Left renal cortex interstitium (tissue), 4 donors: ENCODE measurements around the gene ZNF668. TPM values are rescaled to one million over a fixed set of nuclear protein-coding genes. Genes with fewer than 3 reads are reported as not detected.

Experiments used
- DNase-seq, 4 donors: peaks; one replicate each; pipeline ENCODE4 v3.0.0-alpha.2; 2013; ENCODE audit warnings: low read depth in 4 of 4, low spot score in 2 of 4, missing footprints in 1 of 4
- polyA plus RNA-seq, 4 donors: library from polyadenylated mRNA; unstranded; fragments of 120-200 nt; gene quantifications; one replicate each; pipeline ENCODE4 v1.2.1, GENCODE V29; 2013; ENCODE audit not compliant: insufficient read length in 4 of 4

The ZNF668 gene
- polyA plus RNA-seq, result 1 to 10 TPM; 4.1 to 7.2 (median 6.5) TPM

DNA sequence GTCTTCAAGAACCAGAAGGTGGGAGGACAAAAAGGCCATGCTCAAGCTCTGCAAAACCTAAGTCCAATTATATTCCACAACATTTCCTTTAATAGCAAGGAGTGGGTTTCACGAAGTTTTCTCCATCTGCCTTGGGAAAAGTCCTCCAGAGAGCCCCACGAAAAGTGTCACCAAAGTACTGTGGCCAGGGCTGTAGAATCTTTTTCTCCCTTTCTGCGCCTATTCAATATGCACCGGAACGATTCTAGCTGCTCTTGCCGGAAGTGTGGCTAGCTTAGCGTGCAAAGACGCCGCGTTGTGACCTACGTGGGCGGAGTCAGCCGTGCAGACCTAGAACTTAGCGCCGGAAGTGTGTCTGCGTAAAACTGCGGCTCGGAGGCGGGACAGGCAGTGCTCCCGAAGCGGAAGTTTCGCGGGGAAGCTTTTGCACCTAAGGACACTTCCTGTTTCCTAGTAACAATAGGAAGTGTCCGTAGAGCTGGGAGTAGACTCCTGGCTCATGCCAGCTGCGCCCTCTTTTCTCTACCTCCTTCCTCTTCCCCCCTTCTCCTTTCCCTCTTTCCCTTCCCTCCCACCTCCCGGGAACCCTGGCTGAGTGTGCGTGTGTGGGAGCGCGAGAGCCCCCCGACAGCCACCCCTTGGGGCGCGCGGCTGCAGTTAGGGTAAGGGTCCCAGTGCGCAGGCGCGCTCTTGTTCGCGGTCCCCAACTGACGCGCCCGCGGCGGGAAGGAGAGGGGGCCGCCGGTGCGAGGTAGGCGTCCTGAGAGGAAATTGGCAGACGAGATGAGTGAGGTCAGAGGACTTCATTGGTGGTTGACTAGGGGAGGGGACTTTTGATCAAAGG is at the start of gene ZNF668, which contains the start of gene ZNF646:
Gene ZNF668 (minus strand): TSS at position 271 of the 844 bp plus-strand sequence. CDS start 9,781 bp downstream, outside the sequence.
Gene ZNF646 (plus strand): TSS at position 453 of the 844 bp plus-strand sequence. CDS start 1,903 bp downstream, outside the sequence.
- DNase-seq, result peak; percentile 90 to 99 (median 98)

DNA sequence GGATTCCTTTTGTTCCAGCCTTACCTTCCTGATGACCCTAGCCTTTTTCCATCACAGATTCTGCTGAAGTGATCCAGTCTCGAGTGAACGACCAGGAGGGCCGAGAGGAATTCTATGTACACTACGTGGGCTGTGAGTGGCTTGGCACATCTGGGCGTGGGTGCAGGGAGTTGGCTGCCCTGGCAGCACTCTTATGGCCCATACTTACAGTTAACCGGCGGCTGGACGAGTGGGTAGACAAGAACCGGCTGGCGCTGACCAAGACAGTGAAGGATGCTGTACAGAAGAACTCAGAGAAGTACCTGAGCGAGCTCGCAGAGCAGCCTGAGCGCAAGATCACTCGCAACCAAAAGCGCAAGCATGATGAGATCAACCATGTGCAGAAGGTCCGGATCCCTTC is 46.1 kb upstream of the ZNF668 start:
- no peak for DNase-seq

DNA sequence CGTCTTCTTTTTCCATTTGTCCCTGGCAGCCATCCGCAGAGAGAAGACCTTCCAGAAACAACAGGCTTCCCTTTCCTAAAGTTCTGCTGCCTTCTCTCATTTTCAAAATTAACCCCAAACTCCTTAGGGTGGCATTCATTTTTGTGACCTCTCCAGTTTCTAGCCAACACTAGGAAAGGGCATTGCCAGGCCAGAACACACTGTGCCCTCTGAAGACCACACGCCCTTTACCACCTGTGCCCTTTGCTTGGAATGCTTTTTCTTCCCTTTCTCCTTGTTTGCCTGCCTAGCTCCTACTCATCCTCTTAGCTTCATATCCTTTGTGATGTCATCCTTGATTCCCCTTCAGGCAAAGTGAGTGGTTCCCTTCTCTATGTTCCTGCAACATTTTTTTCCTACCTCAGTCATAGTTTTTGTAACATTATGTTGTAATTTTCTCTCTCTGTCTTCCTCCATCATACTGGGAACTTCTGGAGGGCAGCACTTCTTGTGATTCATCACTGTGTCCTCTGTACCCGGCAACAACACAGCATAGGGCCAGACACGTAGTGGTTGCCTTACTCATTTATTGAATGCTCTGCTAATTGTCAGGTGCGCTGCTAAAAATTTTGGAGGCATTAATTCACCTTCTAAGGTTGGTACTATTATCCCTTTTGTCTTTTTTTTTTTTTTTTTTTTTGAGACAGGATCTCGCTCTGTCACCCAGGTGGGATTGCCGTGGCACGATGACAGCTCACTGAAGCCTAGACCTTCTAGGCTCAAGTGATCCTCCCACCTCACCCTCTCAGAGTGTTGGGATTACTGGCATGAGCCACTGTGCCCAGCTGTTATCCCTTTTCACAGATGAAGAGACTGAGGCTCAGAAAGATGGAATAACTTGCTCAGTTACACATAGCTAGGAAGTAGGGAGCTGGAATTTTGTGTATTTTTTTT is 44.4 kb upstream of the ZNF668 start:
- DNase-seq, result no peak

- peak; percentile 87 to 98 (median 94) for DNase-seq
Measured at GRCh38 chr16:31117384-31118222, 43.6 kb upstream of the ZNF668 start, which contains the start of gene KAT8. KAT8 (plus strand) TSS chr16:31117664; CDS start chr16:31117682, 18 bp downstream.

GRCh38 chr16:31114468-31114867 is 40.4 kb upstream of the ZNF668 start:
- DNase-seq, result no peak

- no peak for DNase-seq
Measured at GRCh38 chr16:31113121-31114120, 39.4 kb upstream of the ZNF668 start.

DNA sequence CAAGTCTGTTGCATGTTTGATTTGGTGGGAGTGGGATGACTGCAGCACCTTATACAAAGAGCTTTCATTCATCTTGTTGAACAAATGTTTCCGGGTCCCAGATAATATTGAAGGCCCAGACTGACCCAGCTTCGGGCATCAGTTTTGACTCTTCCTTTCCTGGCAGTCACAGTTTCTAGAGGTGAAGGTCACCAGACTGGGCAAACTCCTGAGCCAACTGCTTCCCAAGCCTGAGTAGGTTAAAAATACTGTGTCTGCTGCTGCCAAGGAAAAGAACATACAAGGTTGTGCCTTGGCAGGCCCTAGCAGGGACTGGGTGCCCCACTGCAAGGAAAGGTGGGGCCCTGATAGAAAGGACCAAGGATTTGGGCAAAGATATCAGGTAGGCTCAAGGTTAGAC is 38.7 kb upstream of the ZNF668 start:
- DNase-seq, result no peak

DNA sequence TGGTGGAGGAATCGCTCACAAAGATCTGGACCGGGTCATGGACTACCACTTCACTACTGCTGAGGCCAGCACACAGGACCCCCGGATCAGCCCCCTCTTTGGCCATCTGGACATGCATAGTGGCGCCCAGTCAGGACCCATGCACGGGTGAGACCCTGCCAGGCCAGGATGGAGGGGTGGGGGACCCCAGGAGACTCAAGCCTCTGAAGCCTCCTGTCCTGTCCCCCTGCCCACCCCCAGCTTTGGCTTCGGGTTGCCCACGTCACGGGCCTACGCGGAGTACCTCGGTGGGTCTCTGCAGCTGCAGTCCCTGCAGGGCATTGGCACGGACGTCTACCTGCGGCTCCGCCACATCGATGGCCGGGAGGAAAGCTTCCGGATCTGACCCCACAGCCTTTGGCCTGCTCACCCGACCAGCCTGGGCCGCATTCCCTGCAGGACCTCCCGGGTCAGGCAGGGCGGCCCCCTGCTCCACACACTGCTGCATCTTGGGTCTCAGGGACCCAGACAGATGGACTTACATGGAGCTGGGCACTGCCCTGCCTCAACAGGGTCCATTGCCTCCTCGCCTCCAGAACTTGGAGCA is 37.9 kb upstream of the ZNF668 start:
- no peak for DNase-seq

- DNase-seq, result no peak
Measured at GRCh38 chr16:31110106-31111034, 36.3 kb upstream of the ZNF668 start.

GRCh38 chr16:31109622-31110021 is 35.6 kb upstream of the ZNF668 start:
- DNase-seq, result no peak

- no peak for DNase-seq
Measured at GRCh38 chr16:31108794-31109558, 34.9 kb upstream of the ZNF668 start.

- no peak for DNase-seq
Measured at GRCh38 chr16:31108035-31108793, 34.2 kb upstream of the ZNF668 start, which contains the start of gene BCKDK. BCKDK (plus strand) TSS chr16:31108386; CDS start chr16:31109224, 838 bp downstream.

DNA sequence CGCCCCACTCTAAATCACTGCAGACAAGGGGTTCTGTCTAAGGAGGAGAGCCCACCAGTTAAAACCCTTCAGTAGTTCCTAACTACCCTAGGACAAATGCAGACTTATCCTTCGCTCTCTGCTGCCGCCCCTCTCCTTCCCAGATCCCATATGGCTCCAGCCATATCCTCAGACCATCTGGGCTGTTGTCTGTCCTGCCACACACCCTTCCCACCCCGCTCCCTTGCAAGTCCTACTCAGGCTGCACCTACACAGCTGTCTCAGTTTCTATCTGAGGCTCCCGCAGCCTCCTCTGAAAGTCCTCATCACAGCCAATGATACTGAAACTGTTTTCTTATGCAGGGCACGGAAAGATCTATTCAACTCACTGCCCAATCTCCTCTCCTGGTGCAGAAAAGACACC is 33.4 kb upstream of the ZNF668 start:
- DNase-seq, result no peak

DNA sequence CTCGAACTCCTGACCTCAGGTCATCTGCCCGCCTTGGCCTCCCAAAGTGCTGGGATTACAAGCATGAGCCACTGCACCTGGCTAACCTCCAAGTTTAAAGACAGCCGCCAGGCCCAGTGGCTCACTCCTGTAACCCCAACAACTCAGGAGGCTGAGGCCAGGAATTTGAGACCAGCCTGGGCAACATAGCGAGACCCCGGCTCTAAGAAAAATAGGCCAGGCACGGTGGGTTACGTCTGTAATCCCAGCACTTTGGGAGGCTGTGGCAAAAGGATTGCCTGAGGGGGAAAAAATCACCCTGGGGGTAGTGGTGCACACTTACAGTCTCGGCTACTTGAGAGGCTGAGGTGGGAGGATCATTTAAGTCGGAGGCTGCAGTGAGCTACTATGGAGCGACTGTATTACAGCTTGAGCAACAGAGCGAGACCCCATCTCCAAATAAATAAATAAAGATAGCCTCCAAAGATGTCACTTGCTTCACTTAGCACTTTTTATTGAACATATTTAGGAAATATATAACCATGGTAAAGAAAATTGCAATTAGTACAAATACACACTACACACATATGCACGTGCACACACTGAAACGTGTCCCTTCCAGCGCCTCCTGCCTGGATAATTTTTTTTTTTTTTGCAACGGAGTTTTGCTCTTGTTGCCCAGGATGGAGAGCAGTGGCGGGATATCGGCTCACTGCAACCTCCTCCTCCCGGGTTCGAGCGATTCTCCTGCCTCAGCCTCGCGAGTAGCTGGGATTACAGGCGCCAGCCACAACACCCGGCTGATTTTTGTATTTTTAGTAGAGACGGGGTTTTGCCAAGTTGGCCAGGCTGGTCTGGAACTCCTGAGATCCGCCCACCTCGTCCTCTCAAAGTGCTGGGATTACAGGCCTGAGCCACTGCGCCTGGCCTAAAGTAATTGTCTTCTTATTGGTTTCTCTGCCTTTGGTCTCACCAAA is 32.7 kb upstream of the ZNF668 start:
- DNase-seq, result no peak
